GM18909 (cell line): ENCODE results near the gene PPA1.
"Not testable (repeated sequence)": the region's sequence is repeated elsewhere in the genome, so short reads cannot be mapped to it uniquely, and the experiment has no call there.

ENCODE experiments used
- ATAC-seq: cut with Tn5 transposase; IDR thresholded peaks from one replicate; pipeline ENCODE4 v1.9.1; 2021; ENCODE audit warnings: mild to moderate bottlenecking; ENCODE audit not compliant: unreplicated experiment, poor library complexity

Gene PPA1

GRCh38 chr10:70176441-70176840, 56.8 kb downstream of the PPA1 start:
- no peak for ATAC-seq

GRCh38 chr10:70175516-70175915, 57.7 kb downstream of the PPA1 start:
- no peak for ATAC-seq

GRCh38 chr10:70174058-70174741, 59.0 kb downstream of the PPA1 start:
- ATAC-seq, result no peak

GRCh38 chr10:70169649-70170364, 63.4 kb downstream of the PPA1 start:
- ATAC-seq, result no peak

GRCh38 chr10:70169011-70169410, 64.2 kb downstream of the PPA1 start:
- no peak for ATAC-seq

GRCh38 chr10:70167246-70167645, 66.0 kb downstream of the PPA1 start:
- ATAC-seq, result no peak

GRCh38 chr10:70166394-70166793, 66.8 kb downstream of the PPA1 start:
- ATAC-seq, result no peak

- no peak for ATAC-seq
These were observed 69.1 kb downstream of the PPA1 start for GRCh38 chr10:70164163-70164562.

GRCh38 chr10:70163448-70163847, 69.8 kb downstream of the PPA1 start:
- ATAC-seq, result no peak

GRCh38 chr10:70162892-70163201, 70.4 kb downstream of the PPA1 start:
- peak; percentile 71 for ATAC-seq

GRCh38 chr10:70162151-70162891, 70.9 kb downstream of the PPA1 start:
- no peak for ATAC-seq

- no peak for ATAC-seq
These were observed 72.4 kb downstream of the PPA1 start for GRCh38 chr10:70160798-70161197.

GRCh38 chr10:70159366-70159765, 73.9 kb downstream of the PPA1 start:
- not testable (repeated sequence) for ATAC-seq

- ATAC-seq, result no peak
These were observed 75.1 kb downstream of the PPA1 start for GRCh38 chr10:70158113-70158512.

GRCh38 chr10:70155255-70155838, 77.9 kb downstream of the PPA1 start:
- ATAC-seq, result no peak
